ENCODE data around the gene KLHL36.

- TF ChIP-seq CTCF (IDR thresholded peaks at IDR 0.05; ENCODE audit: insufficient read depth, low read depth, low read length): no peak
- TF ChIP-seq EZH2 (IDR thresholded peaks at IDR 0.05; ENCODE audit: insufficient read depth, low read length): no peak
Observed at GRCh38 chr16:84630446-84631152, 17.7 kb upstream of the KLHL36 start.
